RPMI8226 (cell line): Measurements from ENCODE around the gene SLX4IP.

Experiments
- DNase-seq: peaks from one replicate; pipeline ENCODE4 v3.0.0-alpha.2; 2015

Gene SLX4IP

DNA sequence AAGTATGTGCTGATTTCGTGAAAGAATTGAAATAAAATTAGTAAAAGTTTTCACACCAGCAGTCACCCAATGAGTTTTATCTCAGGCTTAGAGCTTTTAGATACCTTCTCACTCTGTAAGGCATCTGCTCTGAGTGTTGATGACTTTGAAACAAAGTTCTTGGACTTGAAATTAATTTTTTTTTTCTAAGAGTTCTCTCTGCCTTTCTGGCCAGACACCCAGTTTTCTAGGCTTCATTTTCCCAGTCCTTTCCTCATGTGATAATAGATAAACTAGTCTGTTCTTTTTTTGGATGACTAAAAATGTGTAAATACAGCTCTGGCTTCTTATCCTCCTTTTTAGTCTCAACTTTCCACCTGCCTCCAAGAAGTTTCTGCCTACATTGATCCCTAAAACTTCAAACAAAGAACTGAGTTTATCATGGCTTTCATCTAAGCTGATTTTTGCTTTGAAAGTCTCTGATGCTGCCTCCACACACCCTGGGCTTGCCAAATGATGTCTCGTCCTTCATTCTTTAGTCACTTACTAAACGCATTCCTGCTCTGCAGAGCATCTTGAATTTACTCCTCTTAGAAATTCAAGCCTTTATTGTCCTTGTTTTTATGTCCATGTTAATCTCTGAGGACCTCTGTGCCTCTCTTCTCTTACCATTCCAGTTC lies 32.7 kb downstream of the SLX4IP start:
- no peak for DNase-seq

DNA sequence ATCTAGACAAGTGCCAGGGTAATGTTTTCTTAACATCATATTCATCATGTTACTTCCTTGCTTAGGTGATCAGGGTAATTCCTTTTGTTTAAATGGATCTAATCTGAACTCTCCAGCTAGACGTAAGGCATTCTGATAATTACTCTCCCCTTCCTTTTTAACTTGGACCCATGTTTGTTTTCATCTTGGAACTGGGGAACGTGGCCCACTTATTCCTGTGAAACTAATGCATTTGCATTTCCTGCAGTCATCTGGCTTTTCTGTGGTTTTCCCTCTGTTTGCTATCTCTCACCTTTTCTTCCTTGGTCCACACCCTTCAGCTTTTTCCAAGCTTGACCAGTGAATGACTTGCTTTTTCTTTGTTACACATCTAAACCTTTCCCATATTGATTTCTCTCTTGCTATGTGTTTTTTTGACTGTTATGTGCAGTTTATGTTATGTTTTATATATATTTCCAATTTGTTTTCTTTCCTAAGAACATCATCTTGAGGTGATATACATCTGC lies 33.3 kb downstream of the SLX4IP start:
- DNase-seq = no peak

DNA sequence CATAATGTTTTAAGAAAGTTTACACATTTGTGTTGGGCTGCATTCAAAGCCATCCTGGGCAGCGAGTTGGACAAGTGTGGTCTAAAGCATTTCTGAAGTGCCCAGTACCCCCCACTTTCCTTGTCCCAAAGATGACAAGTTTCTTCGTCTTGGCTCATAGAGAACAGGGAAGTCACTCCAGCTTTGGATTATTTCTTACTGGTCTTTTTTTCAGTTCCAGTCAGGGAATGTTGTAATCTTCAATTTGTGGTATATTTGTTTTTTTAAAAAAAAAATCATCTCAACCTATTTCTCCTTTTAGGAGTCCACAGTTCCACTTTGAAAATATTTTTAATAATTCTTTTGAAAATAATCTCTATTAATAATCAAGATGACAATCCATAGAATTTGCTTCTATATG lies 34.0 kb downstream of the SLX4IP start:
- DNase-seq = no peak

DNA sequence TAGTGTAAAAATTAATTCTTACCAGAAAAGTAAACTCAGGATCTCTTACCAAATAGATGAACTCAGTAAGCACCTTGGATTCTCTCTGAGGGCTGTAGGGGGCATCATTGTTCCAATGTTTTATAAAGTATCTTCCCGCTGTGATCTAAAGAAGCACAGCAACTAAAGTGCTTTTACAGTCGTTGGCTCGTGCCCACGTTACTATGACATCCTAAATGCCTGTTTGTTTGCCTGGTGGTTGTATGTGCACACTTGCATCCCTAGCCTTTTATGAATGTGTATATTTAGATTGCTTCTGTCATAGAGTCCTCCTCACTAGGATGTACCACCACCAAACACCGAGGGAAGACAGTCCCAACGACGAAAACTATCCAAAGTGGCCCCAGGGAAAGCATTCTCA lies 34.5 kb downstream of the SLX4IP start:
- DNase-seq = no peak

DNA sequence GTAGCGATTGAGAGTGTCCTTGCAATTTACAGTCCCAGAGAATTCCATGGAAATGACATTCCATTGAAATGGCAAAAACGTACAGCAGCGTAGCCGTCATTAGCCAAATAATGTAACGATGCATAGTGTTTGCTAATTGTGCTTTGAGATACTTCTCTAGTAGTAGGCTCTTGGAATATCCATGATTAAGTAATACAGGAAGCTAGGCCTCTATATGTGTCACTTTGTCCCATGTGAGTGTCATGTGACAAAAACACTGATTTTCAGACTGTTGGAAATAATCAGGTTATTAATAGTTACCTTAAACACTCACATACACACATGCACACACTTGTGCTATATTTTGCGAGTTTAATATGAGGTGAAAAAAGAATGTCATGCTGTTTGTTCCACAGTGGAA lies 35.2 kb downstream of the SLX4IP start:
- DNase-seq = no peak

DNA sequence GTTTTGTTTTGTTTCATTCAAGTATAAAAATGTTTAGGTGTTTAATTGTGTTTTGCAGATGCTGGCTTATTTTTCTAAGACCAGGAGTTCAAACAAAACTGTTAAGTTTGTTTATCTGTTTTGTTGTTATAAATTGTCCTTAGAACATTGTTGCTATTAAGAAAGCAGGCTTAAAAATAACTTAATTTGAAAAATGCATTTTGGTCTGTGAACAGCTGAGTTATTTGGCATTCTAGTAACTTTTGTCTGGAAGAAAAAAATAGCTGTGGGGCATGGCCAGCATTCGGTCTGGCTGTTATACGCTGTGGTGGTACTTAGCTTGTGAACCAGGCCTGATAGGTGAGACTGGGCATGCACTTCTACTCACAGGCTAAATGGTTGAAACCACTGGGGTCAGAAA lies 37.8 kb downstream of the SLX4IP start:
- DNase-seq = no peak

DNA sequence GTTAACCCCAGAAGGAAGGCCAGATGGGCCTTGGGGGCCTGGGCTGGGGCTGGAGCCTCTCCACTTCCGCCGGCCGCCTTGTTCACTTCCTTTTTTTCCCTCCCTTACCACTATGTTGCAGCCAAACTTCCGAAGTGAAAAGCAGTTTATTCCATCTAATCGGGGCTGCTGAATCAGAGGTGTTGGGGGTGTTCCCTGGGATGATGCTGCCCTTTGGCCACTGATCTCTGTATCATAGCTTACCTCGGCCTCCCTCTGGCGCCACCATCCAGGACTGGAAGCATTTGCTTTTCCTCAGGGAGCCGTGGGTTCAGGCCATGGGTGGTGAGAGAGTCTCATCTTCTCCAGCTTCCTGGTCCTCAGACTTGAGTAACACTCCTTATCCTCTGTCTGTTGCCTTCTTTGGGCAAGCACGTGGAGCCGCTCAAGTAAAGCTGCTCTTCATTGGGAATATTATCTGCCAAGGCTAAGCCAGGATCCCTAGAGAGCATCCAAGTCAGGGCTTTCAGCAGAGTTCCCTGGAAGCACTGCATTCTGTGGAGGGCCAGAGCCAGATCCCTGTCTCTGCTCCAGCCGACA lies 39.6 kb downstream of the SLX4IP start:
- DNase-seq = no peak

DNA sequence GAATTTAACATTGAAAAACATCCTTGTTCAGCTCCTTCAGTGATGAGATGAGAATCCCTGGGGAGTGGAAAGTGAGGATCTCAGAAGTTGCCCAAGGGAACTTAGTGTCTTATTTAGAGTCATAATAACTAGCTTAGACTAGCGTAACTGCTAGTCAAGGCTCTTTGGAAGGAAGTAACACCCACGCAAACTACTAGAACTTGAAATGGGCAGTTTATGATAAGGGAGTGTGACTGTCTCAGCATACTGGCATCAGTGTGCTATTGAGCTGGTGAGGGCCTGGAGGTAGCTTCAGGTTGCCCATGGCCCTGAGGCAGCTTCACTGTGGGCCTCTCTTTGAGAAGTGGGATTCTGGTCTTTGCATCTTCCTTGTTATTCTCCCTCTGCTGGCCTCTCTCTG lies 40.1 kb downstream of the SLX4IP start:
- DNase-seq = no peak

DNA sequence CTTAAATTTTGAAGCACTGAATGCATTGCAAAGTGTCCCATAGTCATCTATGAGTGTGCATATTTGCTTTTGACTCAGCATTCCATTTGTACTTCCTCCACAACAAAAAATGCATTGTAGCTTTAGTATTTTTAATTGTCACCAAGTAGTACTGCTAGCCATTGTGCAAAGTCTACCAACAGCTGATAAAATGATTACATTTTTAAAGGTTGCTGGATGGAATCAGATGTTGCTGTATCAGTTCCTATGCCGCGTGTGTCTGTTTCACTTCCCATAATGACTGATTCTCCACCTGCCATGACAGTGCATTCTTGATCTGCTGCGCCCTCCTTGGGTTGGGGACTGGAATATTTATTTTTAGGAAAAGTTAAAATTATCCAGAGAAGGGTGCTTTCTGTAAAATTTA lies 41.2 kb downstream of the SLX4IP start:
- peak; percentile 82 for DNase-seq

DNA sequence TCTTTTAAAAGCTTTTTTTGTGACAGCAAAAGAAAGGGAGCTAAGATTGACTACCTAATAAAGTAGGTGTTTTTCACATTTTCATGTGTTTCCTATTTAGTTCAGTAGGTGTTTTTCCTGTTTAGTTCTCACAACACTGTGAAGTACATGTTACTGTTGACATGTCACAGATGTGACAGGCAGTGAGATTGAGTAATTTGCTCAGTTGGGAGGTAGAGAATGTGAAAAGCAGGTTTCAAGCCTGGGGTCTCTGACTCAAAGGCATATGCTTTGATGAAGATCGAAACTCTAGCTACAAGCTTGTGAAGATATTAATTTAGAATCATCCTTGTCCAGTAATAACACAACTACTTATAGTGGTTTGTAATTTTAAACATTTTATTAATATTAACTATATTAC lies 43.1 kb downstream of the SLX4IP start:
- DNase-seq = no peak

DNA sequence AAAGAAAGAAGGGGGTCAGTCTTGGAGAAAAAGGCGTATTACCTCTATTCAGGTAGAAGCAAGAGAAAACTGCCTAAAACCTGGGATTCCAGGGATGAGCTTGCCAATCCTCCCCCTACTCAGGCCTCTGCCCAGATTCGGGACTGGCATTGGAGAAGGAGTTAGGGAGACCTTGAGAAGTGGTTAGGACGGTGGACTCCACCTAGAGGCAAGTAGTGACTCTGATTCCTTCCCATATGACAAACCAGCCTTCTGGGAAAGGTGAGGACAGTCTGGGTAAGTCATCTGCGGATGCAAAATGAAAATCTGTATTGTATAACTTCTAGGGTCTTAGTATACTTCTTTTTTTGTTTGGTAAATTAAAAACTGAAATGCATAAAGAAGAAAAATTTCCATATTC lies 43.8 kb downstream of the SLX4IP start:
- no peak for DNase-seq

DNA sequence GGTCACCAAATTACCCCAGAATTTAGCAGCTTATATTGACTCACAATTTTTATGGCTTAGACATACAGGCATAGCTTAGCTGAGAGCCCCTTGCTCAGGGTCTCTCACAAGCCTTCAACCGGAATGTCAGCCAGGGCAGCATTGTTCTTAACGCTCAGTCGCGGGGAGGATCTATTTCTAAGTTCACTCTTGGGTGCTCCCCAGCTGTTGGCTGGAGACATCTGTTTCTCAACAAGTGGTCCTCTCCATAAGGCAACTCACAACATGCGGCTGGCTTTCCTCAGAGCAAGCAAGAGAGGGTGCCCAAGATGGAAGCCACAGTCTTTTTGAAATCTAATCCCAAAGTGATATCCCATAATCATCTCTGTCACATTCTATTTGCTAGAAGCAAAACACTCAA lies 46.6 kb downstream of the SLX4IP start:
- DNase-seq = no peak

DNA sequence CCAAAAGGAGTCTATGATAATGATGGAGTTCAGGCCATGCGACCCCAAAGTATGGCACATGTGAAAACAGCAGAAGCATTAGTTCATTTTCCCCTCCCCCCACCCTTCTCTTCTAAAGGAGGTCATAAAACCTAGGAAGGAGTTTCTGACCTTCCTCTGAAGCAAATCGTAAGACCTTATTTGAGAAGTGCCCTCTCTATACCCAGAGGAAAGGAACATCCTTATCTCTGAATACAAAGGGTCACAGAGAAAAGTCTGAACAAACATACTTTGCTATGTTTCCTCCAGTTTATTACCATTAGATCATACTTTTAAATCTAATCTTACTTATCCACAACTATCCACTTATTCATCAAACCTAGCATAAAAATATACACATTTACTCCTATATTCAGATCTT lies 48.6 kb downstream of the SLX4IP start:
- no peak for DNase-seq

DNA sequence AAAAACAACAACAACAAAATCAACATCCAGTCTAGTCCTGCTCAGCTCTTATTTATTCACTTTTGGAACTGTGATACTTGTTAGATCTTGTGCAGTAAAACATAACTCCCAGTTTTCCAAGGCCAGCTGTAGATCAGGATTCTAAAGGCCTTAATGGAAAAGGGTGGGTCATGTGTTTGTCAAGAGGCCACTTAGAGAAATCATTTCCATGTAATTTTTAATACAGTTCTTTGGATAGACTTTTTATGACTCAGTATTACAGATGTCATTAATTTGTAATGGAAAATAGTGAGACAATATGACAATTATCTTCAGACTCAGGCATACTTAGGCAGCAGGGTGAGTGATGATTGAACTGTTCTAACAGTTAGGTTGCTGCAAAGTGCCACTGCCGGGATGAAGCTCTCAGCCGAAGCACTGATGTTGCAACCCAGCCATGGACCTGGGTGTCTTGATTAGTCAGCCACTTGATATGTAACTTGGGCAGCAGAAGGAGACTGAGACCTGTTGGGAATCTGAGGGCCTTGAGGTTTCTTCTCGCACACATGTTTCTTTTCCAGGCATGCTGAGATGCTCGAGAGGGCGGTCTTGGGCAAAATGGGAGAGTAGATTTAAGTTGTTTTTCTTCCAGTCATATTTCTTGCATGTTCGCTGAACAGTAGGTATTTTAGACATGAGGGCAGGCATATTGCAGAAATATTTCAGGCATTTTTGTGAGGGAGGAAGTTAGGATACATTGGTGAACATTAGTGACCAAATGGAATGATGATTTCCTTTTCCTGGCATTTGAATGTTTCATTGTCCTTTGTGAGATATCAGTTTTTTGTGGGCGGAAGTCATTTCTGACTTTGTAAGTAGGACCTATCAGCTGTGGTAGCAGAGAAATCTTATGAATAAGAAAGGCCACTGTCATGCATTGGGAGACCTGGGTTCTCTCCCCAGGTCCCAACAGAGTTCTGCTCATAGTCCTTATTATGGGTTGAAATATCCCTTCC lies 52.3 kb downstream of the SLX4IP start:
- no peak for DNase-seq

DNA sequence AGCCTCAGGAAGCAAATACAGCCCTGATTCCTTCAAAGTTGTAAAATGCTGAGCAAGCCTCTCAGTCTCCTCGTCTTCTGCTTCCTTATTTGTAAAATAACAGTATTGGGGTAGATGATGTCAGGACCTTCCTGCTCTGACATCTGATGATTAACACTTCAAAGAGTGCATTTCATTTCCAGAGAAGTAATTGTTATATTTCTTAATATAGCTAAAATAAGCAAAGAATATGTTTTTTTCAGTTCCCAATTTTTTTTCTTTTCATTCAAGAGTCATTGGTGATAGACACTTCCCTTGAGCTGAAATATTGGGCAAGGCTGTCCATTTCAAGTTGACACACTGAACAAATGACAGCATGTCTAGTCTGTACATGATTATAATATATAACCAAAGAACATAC lies 53.4 kb downstream of the SLX4IP start:
- DNase-seq = no peak

DNA sequence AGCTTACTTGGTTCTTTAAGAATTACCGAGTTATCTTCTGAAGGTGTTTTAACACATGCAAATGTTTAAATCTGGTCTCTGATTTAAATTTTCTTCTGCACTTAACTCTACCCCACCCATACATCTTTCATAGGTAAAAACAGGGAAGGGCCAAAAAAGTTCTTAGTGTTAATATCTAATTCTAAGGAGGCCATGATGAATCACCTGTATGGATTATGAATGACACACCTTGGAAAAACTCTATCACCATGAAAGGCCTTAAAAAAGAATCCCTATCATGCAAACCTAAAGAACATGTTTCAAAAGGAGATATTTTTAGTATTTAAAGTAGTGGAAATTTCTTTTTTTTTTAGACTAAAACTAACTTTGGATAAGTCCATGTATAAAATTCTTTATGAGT lies 54.7 kb downstream of the SLX4IP start:
- DNase-seq = no peak

DNA sequence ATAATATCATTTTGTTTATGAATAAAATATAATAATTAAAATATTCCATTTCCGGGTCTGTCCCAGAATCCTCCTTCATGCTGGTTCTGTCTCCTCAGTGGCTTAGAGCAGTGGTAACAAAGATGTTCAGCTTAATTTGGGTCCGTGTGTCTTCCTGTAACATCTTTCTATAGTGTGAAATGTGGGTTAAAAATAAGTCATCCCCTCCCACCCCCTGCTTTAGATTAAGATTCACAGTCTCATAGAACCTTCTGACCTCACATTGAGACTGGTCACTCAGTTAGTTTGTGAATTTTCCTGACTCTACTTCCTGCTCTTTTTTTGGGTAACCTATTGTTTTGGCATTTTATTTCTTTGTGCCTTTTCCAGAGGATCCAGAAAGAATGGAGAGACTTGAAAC lies 55.2 kb downstream of the SLX4IP start:
- DNase-seq = no peak

DNA sequence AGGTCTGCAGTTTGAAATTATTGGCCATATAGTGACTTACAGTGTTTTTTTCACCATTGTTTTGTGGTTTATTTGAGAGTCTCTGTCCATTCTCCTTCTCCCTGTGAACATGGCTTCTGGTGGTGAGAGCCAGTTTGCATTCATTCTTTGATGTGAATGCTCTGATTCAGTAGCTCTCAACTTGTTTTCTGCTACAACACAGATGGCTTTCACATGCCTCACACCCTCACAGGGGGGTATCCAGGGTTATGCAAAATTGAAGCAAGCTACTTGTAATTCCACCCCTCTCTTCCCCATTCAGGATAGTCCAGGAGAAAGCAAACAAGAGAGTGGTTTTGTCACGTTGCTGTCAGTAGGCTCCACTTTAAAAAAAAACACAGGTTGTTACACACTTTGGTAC lies 55.6 kb downstream of the SLX4IP start:
- no peak for DNase-seq

DNA sequence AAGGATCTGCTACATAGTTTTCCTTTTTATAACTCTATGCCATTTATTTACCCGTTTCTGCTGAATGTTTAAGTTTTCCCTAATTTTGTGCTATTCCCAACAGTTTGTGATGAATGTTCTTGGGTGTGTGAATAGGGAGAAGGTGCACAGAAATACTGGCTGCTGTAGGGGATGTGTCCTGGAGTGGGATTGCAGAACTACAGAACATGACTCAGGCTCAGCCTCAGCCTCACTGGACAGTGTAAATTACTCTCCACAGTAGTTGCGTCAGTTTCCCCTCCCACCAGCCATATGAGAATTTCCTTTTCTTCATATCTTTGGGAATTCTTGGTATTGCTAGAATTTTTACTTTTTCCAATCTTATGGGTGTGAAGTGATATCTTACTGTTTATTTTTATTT lies 57.0 kb downstream of the SLX4IP start:
- no peak for DNase-seq

DNA sequence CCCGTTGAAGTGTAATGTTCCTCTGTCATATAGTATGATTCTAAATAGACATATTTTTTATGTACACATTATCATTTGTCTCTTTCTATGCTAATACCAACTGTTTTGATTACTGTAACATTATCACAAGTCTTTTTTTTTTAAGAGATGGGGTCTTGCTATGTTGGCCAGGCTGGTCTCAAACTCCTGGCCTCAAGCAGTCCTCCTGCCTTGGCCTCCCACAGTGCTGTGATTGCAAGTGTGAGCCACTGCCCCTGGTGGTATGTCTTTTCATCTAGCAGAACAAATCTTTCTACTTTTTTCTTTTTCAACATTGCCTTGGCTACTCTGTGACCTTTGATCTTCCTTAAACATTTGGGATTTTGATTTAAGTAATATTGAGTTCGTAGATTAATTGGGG lies 57.7 kb downstream of the SLX4IP start:
- DNase-seq = no peak

DNA sequence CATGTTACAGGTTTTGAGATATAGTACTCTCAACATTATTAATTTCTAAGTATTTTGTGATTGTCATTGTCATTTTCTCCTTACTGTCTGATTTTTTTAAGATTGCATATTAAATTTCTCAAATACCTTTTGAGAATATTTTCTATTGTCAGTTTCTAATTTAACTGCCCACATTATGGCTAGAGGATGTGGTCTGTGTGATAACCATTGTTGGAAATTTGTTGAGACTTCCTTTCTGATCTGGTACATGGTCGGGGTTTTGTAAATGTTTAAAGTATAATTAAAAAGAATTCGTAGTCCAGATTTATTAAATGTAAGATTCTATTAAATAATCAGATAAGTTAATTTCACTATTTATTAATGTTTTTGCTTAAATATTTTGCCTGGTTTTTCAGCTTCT lies 60.1 kb downstream of the SLX4IP start:
- no peak for DNase-seq

DNA sequence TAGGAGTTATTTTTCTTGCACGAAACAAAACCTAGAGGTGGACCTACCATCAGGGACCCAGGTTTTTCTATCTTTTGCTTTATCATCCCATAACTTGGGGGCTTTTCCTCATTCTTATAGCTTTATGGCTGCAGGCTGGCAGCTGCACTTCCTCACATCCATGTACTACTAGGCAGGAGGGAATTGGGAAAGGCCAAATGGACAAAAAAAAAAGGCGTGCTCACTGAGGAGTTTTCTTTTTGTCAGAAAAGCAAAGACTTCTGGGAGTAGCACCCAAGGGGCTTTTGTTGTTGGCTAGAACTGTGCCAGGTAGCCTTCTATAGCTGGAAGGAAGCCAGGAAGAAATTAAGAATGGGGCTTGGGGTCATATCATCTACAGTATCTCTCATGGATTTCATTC lies 61.4 kb downstream of the SLX4IP start:
- DNase-seq = no peak

DNA sequence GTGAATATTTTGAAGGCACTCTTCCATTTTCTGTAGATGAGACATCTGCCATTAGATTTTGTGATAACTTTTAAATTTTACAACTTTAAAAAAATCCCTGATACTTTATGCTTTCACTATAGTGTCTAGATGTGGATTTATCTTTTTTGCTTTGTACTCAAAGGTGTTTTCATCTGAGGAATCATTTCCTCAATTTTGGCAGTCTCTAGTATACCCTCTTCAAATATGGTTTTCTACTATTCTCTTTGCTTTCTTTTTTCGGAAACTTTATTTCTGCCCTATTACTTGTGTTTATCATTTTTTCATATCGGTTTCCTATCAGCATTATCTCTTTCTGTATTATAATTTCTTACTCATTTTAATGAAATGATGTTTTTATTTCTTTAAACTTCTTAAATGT lies 62.2 kb downstream of the SLX4IP start:
- DNase-seq = no peak

DNA sequence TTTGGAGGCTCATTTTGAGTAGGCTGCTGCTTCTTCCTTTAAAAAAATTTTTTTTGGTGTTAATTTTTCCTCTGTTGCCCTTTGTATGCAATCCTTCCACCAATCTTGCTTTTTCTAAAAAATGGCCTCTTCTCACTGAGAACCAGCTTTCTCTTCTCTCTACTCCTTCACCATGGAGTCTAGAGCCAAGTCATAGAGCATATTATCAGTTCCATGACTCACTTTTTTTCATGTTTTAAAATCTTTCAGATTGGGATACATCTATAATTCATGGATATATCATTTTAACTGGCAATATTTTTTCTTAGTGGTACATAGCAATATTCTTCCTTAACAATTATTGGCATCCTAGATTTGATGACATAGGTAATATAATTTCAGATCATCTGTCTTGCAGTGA lies 62.7 kb downstream of the SLX4IP start:
- no peak for DNase-seq
